Measurements from ENCODE around the gene SLC35D1.
"Not testable (repeated sequence)": the region's sequence is repeated elsewhere in the genome, so short reads cannot be mapped to it uniquely, and the experiment has no call there.

SLC35D1 gene

DNA sequence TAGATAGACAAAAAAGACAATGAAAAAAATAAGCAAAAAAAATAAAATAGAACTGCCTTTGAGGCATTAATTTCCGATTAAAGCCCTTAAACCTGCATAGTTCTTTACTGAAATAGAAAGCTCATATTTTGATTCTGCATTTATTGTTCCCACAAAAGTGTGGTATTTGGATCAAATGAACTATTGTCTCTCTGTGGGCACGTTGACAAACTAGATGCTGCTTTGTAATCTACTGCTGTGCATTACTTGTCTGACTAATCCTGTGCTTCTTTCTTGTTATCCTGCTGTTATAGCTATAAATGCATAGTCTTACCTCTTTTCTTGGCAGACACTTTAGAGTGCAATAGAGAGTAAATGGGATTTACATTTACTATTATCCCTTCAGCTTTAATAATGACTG is 31.4 kb upstream of the SLC35D1 start:
- no peak for DNase-seq (ENCODE audit: extremely low read depth, low read depth)
- TF ChIP-seq, protein P1, sequence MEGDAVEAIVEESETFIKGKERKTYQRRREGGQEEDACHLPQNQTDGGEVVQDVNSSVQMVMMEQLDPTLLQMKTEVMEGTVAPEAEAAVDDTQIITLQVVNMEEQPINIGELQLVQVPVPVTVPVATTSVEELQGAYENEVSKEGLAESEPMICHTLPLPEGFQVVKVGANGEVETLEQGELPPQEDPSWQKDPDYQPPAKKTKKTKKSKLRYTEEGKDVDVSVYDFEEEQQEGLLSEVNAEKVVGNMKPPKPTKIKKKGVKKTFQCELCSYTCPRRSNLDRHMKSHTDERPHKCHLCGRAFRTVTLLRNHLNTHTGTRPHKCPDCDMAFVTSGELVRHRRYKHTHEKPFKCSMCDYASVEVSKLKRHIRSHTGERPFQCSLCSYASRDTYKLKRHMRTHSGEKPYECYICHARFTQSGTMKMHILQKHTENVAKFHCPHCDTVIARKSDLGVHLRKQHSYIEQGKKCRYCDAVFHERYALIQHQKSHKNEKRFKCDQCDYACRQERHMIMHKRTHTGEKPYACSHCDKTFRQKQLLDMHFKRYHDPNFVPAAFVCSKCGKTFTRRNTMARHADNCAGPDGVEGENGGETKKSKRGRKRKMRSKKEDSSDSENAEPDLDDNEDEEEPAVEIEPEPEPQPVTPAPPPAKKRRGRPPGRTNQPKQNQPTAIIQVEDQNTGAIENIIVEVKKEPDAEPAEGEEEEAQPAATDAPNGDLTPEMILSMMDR (IDR thresholded peaks at IDR 0.05; ENCODE audit: low read depth, low read length) = no peak

DNA sequence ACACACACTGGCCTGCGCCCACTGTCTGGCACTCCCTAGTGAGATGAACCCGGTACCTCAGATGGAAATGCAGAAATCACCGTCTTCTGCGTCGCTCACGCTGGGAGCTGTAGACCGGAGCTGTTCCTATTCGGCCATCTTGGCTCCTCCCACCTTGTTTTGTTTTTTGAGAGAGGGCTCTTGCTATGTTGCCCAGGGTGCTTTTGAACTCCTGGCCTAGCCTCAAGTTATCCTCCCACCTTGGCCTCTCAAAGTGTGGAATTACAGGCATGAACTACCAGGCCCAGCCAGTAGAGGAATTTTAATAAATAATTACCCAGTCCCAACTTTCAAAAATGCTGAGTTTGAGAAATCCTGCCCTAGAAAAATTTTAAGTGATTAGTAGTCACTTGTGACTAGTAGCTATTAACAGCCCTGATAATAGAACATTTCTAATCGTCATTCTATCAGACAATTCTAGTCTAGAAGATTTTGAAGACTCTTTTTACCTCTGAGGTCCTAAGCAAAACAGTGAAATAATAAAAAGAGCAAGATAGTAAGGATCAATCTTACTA is 30.9 kb upstream of the SLC35D1 start:
- TF ChIP-seq, protein P1 (IDR thresholded peaks at IDR 0.05; ENCODE audit: low read depth, low read length) = no peak
- no peak for DNase-seq (ENCODE audit: extremely low read depth, low read depth)

DNA sequence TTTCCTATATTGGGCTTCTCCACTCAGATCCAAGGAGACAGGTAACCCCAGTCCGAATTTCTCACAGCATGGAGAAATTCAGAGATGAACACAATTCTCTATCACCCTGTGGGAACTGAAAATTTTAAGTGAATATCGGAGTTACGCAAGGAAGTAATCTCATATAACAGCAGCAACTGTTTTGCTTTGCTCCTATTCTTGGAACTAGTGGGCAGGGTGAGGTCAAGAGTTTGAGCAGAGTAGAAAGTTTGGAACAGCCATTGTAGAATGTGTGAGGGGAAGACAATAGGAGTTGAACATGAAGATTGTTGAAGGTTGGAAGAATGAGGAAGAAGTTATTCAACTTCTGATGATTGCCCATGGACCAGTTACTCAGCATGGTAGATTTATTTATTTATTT is 24.3 kb upstream of the SLC35D1 start:
- no peak for DNase-seq (ENCODE audit: extremely low read depth, low read depth)
- TF ChIP-seq, protein P1 (IDR thresholded peaks at IDR 0.05; ENCODE audit: low read depth, low read length) = no peak

DNA sequence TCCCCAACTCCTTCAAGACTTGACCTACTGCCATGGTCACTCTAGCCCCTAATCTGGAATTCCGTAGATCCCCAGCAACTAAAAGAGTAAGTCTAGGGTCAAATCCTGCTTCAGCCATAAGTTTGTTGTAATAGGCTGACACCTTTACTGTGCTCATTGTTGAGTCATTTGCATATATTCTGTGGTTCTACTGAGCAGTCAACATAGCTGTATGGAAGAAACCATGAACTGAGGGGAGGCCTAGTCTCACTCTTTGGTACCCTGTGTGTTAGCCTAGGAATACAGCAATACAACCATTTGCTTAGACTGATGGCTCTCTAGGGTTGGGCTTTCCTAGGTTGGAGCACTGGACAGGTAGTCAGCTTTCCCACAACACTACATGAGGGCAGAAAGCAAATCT is 23.6 kb upstream of the SLC35D1 start:
- TF ChIP-seq, protein P1 (IDR thresholded peaks at IDR 0.05; ENCODE audit: low read depth, low read length) = no peak

DNA sequence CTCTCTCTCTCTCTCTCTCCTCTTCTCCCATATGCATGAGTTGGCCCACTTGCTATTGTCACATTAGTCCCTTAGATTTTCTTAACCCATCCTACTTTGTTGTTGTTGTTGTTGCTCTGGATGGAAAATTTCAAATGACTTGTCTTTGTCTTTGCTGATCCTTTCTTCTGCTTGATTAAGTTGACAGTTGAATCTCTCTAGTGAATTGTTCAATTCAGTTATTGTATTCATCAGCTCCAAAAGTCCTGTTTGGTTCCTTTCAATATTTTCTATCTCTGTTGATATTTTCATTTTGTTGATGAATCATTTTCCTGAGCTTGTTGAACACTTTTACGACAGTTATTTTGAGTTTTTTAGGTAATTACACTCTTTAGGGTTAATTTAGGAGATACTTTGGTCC is 18.8 kb upstream of the SLC35D1 start:
- TF ChIP-seq, protein P1 (IDR thresholded peaks at IDR 0.05; ENCODE audit: low read depth, low read length) = no peak
- no peak for DNase-seq (ENCODE audit: extremely low read depth, low read depth)

More for the DNA sequence above, 23.6 kb upstream of the SLC35D1 start:
- no peak for DNase-seq (ENCODE audit: extremely low read depth, low read depth)

DNA sequence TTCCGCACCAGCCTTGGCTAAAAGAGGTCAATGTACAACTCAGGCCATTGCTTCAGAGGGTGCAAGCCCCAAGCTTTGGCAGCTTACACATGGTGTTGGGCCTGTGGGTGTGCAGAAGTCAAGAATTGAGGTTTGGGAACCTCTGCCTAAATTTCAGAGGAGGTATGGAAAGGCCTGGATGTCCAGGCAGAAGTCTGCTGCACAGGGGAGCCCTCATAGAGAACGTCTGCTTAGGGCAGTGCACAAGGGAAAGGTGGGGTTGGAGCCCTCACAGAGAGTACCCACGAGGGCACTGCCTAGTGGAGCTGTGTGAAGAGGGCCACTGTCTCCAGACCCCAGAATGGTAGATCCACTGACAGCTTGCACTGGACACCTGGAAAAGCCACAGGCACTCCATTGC is 13.7 kb upstream of the SLC35D1 start:
- DNase-seq (ENCODE audit: extremely low read depth, low read depth) = not testable (repeated sequence)

DNA sequence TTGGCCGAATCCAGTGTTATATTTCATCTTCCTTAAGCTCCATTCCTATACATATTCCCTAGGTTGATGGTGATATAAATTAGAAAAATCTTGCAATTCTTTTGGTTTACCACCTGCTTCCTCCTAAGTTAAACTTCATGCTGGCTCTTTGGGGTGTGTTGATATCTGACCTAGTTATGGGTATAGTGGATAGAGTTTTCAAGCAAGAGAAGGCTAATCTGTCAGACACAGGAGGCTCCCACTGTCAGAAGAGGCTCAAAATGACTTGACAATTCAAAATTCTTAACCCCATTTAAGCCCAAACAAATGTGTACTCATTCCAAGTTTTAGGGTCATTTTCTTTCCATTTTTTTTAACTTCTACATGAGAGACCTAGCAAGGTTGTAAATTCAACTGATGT is 8.5 kb upstream of the SLC35D1 start:
- TF ChIP-seq, protein P1 (IDR thresholded peaks at IDR 0.05; ENCODE audit: low read depth, low read length) = no peak
- DNase-seq (ENCODE audit: extremely low read depth, low read depth) = no peak

DNA sequence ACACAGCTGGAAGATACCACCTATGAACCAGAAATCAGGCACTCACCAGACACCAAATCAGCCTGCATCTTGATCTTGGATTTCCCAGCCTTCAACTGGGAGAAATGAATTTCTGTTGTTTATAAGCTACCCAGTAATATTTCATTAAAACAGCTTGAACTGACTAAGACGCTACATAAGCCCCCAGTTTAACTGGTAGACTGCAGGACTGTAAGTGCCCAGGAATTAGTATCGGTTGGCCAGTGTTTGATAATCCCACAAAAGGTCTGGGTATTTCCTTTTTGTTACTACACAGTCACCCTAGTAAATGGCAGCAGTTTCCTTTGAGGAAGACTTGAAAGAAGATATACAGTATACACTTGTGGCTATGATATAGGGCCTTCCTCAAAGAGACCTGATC is 7.3 kb upstream of the SLC35D1 start:
- TF ChIP-seq, protein P1 (IDR thresholded peaks at IDR 0.05; ENCODE audit: low read depth, low read length) = no peak
- no peak for DNase-seq (ENCODE audit: extremely low read depth, low read depth)

All from AG09319 (cell line).